ENCODE data around the gene BTBD9.

The BTBD9 gene

DNA sequence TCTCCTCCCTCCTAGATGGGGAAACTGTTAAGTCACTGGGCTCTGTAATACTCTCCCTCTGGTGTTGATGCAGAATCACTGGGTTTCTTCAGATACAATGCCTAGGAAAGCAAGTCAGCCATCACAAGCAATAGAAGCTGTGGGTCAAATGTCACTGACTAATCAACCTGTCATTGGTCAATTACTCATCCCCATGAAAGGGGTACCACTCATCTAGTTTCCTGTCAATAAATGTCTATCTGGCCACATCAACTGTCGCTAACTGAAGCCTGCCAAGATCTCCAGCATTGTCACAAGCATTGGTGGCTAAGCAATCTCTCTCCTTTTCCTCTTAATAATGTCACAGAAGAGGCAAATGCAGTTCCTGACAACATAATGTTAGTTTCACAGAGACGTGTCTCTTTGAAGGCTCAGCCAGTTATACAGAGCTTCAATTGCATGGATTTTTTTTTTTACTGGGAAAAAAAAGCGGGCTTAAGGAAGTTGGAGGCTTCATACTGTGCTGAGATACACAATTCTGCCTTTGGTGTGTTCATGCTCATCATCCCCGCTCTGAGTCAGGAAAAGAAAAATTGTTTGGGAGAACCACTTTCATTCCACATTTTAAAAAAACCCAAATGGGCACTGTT is 355.9 kb downstream of the BTBD9 start:
- no peak for DNase-seq (ENCODE audit: low spot score)

DNA sequence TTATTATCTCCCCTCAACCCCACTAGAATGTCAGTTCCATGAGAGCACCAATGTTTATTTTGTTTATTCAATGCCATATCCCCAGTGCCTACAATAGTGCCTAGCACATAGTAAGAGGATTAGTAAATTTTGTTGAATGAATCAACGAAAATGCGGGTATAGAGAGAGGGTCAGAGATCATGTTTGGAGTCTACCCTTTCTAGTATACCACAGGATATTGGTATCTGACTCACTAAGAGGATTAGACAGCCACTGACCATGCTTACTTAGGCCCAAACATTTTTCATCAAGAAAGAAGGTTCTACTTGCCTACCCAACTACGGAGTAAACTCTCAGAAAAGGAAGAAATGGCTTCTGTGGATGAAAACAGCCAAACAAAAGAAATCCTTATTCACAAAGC is 356.8 kb downstream of the BTBD9 start:
- DNase-seq (ENCODE audit: low spot score) = no peak

DNA sequence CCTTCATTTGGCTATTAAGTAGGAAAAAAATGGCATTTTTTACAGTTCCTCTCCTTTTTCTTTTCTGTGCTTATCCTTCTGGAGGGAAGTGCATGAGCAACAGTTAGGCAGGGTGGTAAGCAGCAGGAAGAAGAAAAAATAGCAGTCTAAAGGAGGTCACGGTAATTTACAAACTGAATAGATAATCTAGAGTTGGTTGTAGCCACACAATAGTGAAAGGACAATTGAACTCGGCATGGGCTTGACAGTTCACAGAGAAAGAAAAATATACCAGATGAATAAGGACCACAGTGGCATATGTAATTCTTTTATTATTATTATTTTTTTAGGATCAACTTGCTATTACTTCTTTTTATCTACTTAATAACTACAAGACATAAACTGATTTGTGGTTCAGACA is 358.6 kb downstream of the BTBD9 start:
- DNase-seq (ENCODE audit: low spot score) = no peak

DNA sequence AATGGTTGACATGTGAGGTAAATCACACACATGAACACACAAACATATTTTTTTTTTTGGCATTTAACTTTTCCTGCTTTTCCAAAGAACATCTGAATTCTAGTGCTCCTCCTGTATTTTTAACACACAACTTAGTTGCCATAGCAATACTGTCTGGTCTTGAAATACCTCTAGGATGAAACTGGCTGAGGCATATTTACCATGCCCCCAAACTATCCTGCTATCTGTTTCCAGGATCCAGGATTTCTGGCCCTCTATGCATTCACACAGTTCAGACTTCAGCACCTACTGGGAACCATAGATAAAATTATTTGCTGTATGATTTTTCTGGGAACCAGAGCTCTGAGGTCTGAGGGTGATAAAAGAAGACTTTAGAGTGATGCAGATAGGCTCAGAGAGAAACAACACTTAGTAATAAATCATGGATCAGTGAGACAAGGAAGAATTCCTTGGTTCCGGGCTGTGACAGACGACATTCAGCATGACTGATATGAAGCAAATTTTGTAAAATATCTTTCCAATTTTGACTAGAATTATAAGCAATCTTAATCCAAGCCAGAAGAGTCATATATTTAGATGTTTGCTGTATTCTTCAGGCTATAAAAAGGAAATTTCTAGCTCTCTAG is 359.7 kb downstream of the BTBD9 start:
- no peak for DNase-seq (ENCODE audit: low spot score)

DNA sequence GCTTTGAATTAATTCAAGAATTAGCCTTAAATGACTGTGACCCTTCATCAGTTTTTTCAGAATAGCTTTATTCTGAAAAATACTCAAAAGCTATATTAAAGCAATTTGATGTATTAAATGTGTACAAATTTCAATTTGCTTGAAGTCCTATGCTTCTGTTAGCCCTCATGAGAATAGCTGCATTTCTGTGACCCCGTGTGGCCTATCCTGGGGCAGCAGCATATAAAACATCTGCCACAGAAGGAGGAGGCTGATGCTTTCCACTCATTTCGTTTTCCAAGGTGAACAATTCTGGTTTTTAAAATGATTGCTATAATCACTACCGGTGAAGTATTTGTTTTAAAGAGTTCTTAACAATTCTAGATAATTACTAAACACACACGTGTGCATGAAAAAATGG is 360.3 kb downstream of the BTBD9 start:
- DNase-seq (ENCODE audit: low spot score) = no peak

DNA sequence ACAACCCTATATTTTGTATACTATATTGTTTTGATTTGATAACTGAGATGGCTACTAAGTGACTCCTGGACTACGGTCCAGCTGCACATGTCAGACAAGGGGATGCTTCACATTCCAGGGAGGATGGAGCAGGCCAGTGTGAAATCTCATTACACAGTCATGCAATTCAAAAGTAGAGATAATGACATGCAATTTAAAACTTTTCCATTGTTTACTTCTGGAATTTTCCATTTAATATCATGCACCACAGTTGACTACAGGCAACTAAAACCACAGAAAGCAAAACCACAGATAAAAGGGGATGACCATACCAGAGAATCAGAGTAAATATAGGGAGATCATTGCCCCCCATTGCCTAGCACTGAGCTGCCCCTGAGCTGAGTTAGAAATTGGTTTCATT is 366.4 kb downstream of the BTBD9 start:
- DNase-seq (ENCODE audit: low spot score) = no peak

DNA sequence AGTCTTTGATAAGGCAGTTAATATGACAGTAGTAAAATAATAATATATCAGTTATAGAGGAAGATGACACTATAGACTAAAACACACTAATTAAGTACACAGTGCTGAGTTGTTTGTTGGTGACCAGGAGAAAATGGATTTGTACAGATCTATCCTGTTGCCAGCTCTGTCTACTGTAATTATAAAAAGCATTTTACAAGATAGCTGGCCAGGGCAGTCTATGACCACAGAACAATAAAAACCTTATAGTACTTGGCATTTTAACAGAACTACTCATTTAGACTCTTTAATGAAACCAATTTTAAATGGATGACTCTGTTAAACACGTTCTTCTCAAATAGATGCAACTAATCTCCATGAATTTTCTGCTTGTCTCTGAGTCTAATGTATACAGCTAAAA is 367.5 kb downstream of the BTBD9 start:
- DNase-seq (ENCODE audit: low spot score) = no peak

DNA sequence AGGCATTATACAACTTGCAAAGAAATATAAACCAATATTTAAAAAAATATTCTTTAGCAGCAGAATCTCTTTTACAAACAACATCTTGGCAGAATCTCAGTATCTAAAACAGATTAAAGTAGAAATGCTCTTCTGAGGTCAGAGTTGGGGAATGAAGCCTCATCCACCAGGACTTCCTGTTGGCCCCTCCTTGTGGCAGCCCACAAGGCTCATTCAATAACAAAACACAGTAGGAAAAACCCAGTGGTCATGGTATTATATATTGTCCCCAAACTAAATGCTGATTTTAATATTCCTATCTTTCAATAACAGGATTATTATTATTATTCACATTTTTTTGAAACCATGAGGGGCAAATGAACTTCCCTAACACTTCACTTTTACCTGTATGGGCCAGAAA is 368.6 kb downstream of the BTBD9 start:
- DNase-seq (ENCODE audit: low spot score) = no peak

DNA sequence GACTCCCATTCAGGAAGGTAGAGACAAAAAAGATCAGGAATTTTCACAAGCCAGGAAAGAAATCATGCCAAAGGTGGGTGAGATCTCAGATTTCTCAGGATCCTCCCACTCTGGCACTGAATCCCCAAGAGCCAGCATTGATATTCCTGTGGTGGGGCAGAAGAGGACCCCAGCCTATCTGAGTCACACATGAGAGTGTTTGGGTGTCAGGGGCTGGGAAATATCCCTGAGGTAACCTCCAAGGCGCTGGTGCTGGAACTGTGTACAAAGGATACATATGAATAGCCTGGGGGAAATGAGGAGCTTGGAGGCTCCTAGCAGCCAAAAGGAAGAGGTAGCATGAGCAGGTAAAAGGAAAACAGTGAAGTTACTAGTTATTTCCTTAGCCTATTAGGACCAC is 369.4 kb downstream of the BTBD9 start:
- no peak for DNase-seq (ENCODE audit: low spot score)

DNA sequence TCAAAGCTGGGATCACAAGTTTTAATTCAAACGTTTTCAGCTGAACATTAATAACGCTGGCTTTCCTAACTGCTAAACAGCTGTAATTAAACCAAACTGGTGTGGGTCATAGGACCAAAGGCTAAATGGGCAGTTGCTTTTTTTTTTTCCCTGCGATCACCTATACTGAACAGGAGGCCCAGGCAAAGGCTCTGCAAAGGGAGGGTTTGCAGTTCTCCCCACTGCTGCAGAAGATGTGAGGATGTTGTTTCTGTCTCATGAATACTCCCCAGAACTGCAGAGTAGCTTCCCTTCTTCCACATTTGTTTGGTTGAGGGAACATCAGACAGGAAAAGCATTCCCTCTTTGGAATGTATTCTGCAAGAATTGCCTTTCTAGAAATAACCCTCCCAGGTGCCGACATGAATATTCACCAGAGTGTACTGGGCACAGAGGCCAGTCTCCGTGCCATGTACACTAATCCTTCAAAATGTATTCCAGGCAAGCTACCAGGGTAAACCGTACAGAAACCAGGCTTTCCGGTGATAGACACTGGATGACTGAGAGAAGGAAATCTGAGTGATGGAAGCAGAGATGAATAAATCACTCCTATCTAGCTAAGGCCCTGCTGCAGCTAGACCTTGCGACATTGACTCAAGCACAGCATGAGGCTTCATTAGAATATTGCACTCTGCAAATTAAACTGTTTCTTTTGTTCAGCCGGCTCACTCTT is 370.1 kb downstream of the BTBD9 start:
- DNase-seq (ENCODE audit: low spot score) = no peak

DNA sequence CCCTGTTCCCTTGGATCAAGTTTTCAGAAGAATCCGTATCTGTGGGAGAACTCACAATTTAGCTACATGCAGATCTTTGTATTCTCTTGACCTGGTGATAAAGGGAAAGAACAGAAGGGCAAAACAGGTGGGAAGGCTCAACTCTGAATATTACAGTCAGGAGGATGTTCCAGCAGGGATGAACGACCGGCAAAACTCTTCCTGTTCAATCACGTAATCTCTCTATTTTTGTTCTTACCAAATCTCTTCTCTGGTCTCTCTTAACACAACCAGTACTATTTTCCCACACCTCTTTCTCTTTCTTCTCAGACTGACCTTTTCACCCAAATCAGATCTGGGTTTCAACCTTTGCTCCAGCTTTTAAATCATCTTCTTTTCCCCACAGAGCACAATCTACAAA is 371.4 kb downstream of the BTBD9 start:
- DNase-seq (ENCODE audit: low spot score) = no peak

DNA sequence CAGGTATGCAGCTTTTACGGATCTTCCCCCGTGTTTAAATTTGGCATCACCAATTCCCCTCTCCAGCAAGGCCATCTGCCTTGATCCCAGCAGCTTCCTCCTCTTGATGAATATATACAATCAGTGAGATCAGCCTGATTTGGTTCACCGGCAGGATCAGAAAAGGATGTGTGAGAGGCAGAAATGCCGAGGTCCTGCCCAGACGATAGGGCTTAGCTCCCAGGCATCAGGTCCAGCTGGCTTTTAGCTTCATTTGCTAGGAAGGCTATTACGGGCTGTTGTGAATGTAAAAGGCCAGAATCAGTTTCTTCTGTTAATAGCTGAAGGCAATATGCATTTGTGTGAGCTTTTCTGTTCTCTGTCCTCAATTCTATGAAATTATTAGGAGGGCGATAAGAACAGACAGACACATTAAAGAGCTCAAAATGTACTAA is 372.8 kb downstream of the BTBD9 start:
- no peak for DNase-seq (ENCODE audit: low spot score)

DNA sequence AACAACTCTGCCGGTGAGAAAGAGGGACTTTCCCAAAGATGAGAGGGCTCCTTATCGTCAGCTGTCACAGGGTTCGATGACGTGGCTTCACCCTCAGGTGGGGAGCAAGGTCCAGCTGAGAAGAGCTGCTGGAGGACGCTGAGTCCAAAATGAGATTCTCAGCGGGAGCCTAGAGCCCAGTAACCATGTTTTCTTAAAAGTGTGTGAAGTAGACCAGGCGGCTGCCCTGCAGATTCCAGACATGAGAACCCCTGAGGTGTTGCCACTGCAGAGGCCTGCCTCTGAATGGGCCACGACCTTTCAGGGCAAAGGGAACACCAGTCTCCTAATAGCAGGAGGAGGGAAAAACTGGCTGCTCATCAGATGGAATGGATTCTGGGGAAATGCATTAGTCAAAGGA is 375.1 kb downstream of the BTBD9 start:
- DNase-seq (ENCODE audit: low spot score) = no peak

DNA sequence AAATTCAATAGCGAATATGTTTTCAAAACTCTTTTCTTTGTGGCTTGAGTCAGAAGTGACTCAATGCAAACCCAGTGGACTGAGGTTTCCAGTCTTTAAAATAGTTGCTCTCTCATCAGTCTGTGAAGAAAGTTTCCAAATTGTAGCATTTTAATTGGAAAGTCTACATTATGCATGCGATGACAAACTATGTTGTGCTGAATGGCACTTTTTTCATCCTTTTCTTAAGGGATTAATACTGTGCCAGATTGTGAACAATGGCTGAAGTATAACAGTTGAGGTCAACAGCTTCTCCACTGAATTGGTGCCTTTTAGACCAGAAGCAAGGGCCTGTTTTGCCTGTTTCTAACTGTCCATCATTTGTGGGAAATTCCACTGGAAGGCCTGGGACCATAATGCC is 377.1 kb downstream of the BTBD9 start:
- no peak for DNase-seq (ENCODE audit: low spot score)

DNA sequence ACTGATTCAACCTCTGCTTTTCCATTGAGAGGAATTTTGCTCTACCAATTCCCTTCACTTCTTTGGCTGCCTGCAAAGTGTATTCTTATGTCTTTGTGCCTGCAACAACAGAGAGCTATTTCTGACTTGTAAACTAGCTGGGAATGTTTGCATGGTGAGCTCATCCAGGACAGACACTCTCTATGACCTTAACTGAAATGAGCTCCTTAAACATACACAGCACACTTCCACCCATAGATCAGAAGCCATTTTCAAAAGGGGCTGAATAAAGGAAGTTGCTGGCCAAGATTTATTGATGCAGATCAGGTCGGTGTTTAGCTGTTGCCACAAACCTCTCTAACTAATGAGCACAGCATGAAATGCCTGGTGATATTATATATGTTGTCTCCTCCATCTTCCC is 377.7 kb downstream of the BTBD9 start:
- no peak for DNase-seq (ENCODE audit: low spot score)

DNA sequence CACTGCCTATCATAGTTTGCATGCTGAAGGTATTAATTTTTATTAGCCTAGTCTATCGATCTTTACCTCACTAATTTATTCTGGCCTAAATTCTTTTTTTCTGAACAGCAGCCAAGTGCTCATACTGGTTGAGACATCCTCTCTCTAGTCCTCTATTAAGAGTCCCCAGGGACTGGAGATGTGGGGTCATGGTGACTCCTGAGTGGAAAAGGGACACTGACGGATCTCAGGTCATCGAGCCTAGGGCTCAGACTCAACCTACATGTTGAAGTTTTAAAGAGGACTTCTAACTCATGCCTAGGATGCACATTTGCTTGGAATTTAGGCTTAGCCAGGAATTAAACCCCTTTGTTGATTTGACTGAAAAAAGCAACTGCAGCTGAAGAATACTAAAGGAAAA is 378.1 kb downstream of the BTBD9 start:
- DNase-seq (ENCODE audit: low spot score) = no peak

DNA sequence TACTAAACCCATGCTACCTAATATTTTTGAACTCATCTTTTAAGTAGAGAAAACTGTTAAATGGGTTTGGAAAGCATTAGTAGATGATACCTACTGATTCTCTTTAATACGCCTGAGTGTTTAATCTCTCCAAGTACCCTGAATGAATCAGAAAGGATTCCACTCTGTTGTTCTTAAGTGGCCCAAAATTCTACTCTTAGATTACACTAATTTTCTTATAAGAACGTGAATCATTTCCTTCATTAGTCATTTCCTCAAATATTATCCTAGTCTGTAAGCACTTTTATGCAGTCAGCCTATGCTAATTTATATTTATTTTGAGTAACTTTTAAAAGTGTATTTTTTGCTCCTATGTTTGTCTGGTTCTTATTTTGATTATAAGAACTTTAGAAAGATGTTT is 380.0 kb downstream of the BTBD9 start:
- no peak for DNase-seq (ENCODE audit: low spot score)

DNA sequence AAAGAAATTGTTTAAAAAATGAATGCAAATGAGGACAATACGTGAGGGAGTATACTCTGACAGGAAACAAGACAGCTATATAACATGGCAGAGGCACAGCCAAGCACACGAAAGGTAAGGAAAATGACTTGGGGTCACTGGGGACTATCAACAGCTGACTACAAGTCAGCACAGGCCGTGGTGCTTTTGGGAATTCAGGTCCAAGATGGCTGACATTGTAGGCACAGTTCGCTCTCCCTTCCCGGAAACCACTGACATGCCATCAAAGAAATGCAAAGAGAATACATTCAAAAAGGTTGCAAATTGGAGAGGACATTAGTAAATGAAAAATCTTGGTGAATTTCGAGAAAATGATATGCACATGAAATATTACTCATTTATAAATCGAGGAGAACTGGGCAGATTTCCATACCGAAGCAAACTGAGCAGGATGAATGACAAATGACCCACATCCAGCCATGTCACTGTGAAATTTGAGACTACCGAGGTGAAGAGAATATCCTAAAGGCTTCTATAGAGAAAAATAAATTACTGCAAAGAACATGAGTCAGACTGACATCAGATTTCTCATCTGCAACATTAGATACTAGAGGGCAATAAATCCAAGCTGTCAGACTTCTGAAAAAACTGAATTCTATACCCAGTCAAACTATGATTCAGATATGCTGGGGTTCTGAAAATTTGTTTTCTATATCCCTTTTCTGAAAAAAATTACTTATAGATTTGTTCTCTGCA is 391.1 kb downstream of the BTBD9 start:
- no peak for DNase-seq (ENCODE audit: low spot score)

DNA sequence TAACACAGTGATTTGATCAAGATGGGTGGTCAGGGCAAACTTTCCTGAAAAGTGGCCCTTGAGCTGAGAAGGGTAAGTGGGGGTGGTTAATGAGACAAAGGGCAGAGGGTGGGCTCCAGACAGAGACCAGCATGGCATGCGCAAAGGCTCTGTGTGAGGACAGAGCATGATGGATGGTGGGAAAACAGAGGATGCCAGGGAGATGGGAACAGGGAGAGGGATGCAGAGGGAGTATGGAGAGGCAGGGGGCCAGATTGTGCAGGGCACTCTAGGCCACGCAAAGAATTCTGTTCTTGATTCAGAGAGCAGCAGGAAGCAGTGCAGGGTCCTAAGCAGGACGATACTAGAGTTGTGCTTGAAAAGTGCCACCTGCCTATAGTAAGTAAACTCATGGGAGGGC is 394.4 kb downstream of the BTBD9 start:
- DNase-seq (ENCODE audit: low spot score) = no peak

DNA sequence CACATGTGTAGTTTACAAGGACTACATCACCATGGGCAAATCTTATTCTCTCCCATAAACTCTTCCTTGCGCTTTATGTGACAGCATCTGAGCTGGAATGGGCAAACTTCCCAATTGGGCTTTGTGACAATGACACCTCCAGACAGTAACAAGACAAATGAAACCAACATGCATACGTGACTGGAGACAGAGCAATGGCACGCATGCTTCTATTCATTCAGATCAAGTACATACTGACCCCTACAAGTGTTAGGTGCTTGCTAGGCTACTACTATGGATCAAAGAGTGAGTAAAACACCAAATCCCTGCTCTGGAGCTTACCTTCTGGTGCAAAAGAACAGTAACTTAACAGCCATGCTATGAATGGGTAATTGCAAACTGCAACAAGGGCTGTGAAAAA is 394.9 kb downstream of the BTBD9 start:
- no peak for DNase-seq (ENCODE audit: low spot score)

DNA sequence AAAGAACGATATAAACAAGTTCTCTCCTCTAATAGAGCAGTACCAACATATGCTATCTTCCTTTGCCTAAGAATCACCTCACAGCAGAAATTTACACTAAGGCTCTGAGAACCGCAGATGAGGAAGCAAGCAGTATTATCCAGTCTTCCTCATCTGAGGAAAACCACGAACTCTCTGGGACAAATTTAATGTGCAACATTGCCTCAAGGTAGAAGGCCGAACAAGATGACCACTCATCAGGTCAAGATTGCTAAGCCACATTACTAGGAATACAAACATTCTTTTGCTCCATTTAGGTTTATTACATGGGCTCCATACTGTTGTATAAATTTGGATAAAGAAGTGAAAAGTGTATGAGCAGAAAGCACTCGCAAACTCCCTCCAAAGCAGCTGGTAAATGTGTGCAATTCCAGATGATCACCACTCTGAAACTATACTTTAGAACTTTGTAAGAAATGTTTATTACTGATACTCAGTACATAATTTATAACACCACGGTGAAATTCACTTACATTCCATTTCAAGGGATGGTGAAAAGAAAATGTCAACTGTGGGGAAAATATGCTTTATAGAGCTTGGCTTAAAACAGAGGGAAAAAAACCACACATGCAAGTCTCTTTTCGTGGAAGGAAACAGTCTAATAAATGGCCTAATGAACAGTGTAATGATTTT is 398.4 kb downstream of the BTBD9 start:
- DNase-seq (ENCODE audit: low spot score) = no peak

DNA sequence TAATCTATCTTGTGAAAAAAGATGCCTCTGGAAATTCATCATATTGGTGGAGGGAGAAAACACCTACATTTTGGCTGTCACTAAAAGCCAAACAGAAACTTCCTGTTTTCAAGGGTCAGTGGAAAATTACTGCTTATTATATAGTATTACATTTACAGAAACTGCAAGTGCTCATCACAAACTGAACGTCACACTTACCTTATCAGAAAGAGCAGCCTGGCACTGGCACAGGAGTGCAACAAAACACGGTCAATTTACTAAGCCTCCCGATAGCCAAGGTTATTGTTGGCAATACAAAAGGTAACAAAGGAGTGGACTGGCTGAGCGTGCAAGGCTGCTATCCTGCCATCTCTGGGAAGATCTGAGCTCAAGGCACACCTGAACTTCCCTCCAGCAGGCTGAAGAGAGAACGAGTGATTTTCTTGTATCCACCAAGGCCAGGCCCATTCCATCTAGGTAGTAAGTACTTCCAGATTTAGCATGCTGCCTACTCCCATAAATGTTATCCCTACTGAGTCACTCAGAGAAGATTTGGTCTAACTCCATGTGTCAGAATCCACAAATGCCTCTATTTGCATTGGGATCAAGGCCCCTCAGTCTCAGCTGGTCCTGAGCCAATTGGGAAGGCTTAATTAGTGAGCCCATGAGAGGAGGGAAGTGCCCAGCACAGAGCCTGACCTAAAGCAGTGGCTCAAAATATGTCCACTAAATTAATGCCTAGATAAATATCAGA is 399.8 kb downstream of the BTBD9 start:
- no peak for DNase-seq (ENCODE audit: low spot score)

All from hematopoietic multipotent progenitor cell treated with erythropoietin and hydrocortisone succinate and interleukin-3 and kit ligand, for 17 days (in vitro differentiated cells).